Caco-2 (cell line): ENCODE measurements around the gene SGCD. TPM values are rescaled to one million over a fixed set of nuclear protein-coding genes. Genes with fewer than 3 reads are reported as not detected.

Experiments
- BruUV-seq: library from RNA; stranded (reverse); fragments of 400-500 nt; replicated peaks from 2 replicates; lab custom pipeline; 2021; lab: Mats Ljungman, UMichigan
- CTCF ChIA-PET: fragments of 300-600 bp; sonication (Branson Sonifier 250); formaldehyde crosslinking; loops from one replicate; lab custom pipeline; 2022; ENCODE audit warnings: antibody characterized with exemption; lab: Charles Lee
- POLR2A ChIA-PET: fragments of 300-600 bp; sonication (Branson Sonifier 250); formaldehyde crosslinking; loops from one replicate; lab custom pipeline; 2022; ENCODE audit warnings: antibody characterized with exemption; lab: Charles Lee
- DNase-seq, 2 experiments: peaks; one replicate each; pipeline versions ENCODE4 v3.0.0 to v3.0.0-alpha.2; 2020 to 2022
- H3K27me3 ChIP-seq: replicated peaks from 2 replicates; pipeline ENCODE4 v1.6.0; 2011; ENCODE audit warnings: low read length; ENCODE audit not compliant: control insufficient read depth, insufficient read depth
- H3K36me3 ChIP-seq: 2 replicates; pipeline ENCODE4 v1.5.1; 2011; ENCODE audit warnings: low read length; ENCODE audit not compliant: control insufficient read depth, insufficient read depth
- H3K4me1 ChIP-seq: fragments of 250-450 bp; sonication (Bioruptor Pico); 2 replicates; pipeline ENCODE4 v1.5.1; 2020; ENCODE audit warnings: mild to moderate bottlenecking
- H3K4me3 ChIP-seq: 2 replicates; pipeline ENCODE4 v1.5.1; 2011; ENCODE audit warnings: low read depth, mild to moderate bottlenecking, control low read depth, low read length
- H3K9me3 ChIP-seq: fragments of 250-450 bp; sonication (Bioruptor Pico); 2 replicates; pipeline ENCODE4 v1.5.1; 2020; ENCODE audit warnings: mild to moderate bottlenecking, moderate library complexity
- H3K27ac Mint-ChIP-seq: one replicate; pipeline ENCODE4 v1.8.0; 2022; ENCODE audit warnings: mixed read lengths; ENCODE audit not compliant: unreplicated experiment
- H3K27me3 Mint-ChIP-seq: one replicate; pipeline ENCODE4 v1.8.0; 2022; ENCODE audit warnings: mixed read lengths; ENCODE audit not compliant: insufficient read depth, unreplicated experiment
- H3K36me3 Mint-ChIP-seq: one replicate; pipeline ENCODE4 v1.8.0; 2022; ENCODE audit warnings: mild to moderate bottlenecking, mixed read lengths; ENCODE audit not compliant: insufficient read depth, unreplicated experiment
- H3K4me1 Mint-ChIP-seq: one replicate; pipeline ENCODE4 v1.8.0; 2022; ENCODE audit warnings: low read depth, mixed read lengths; ENCODE audit not compliant: unreplicated experiment
- H3K4me3 Mint-ChIP-seq: one replicate; pipeline ENCODE4 v1.8.0; 2022; ENCODE audit warnings: mild to moderate bottlenecking, moderate library complexity, mixed read lengths; ENCODE audit not compliant: unreplicated experiment
- H3K9me3 Mint-ChIP-seq: one replicate; pipeline ENCODE4 v1.8.0; 2022; ENCODE audit warnings: mixed read lengths; ENCODE audit not compliant: unreplicated experiment
- intact Hi-C: fragments of 100-400 bp; cut with micrococcal nuclease; formaldehyde crosslinking; loops from one replicate; pipeline ENCODE4 v1.10.0; 2022; ENCODE audit not compliant: unreplicated experiment
- total RNA-seq: library from RNA; stranded (reverse); gene quantifications from 2 replicates; pipeline ENCODE4 v1.2.3, GENCODE V29; 2022
- TF ChIP-seq, protein P1 (sequence below), 2 experiments: fragments of 200-600 bp in 1 of 2; IDR thresholded peaks; 1 replicate in 1 of 2; 2 replicates in 1 of 2; pipeline versions ENCODE4 v1.5.1 to v1.8.0; 2011 to 2022; ENCODE audit warnings: antibody characterized with exemption in 1 of 2, control low read depth in 1 of 2, inconsistent platforms in 1 of 2, low read depth in 1 of 2, low read length in 1 of 2, mild to moderate bottlenecking in 1 of 2, moderate library complexity in 1 of 2; ENCODE audit not compliant: insufficient read depth in 1 of 2, severe bottlenecking in 1 of 2, unreplicated experiment in 1 of 2

The SGCD gene
- total RNA-seq, 1 experiment from 2014 or later, result 0.20 TPM

DNA sequence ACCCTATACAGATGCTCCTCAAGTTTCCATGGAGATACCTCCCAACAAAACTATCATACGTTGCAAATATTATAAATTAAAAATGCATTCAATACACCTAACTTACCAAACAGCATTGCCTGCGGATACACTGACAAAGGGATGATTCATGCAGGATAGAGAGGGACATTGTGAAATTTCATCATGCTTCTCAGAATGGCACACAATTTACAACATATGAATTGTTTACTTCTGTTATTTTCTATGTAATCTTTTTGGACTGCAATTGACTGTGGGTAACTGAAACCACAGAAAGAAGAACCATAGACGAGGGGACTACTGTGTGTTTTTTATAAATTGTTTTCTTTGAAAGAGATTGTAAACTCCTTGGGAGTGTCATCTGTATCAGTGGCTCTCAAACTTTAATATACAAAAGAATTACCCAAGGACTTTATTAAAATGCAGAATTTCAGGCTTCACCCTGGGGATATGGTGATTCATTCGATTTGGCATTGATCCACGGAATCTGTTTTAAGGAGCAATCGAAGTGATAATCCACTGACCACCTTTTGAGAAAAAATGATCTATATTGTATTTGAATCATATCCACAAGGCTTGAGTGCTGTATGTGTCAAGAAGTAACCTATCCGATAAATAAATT is 146.4 kb downstream of the SGCD start:
- H3K27ac Mint-ChIP-seq, result no peak overlapping the region
- H3K4me1 ChIP-seq, result no peaks in the 10 kb centered on the region
- CTCF ChIA-PET, result no interaction called here

DNA sequence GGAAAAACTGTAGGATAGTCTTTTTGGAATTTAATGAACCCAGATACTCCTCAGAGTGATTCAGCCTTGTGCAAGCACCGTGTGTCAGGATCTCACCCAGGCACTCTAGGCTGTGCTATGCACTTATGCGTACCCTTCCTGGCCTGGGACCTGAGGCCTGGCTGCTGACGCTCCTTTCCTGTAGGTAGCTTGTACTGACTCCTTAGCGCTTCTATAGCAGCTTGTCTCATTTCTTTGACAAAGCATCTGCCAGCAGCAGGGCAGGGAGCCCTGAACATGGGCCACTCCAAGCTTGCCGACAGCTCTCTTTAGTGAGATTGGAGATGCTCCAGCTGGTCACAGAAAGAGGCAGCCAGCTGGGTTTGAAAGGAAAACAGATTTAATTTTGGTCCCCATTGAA is 147.3 kb downstream of the SGCD start:
- H3K36me3 Mint-ChIP-seq, result no peaks in the 10 kb centered on the region
- POLR2A ChIA-PET, result no interaction called here
- TF ChIP-seq, protein P1, sequence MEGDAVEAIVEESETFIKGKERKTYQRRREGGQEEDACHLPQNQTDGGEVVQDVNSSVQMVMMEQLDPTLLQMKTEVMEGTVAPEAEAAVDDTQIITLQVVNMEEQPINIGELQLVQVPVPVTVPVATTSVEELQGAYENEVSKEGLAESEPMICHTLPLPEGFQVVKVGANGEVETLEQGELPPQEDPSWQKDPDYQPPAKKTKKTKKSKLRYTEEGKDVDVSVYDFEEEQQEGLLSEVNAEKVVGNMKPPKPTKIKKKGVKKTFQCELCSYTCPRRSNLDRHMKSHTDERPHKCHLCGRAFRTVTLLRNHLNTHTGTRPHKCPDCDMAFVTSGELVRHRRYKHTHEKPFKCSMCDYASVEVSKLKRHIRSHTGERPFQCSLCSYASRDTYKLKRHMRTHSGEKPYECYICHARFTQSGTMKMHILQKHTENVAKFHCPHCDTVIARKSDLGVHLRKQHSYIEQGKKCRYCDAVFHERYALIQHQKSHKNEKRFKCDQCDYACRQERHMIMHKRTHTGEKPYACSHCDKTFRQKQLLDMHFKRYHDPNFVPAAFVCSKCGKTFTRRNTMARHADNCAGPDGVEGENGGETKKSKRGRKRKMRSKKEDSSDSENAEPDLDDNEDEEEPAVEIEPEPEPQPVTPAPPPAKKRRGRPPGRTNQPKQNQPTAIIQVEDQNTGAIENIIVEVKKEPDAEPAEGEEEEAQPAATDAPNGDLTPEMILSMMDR (IDR thresholded peaks at IDR 0.05; ENCODE audit: insufficient read depth in 1 of 2, low read depth in 1 of 2, low read length in 1 of 2, severe bottlenecking in 1 of 2, unreplicated experiment in 1 of 2), result no peak
- no peaks in the 10 kb centered on the region for H3K9me3 ChIP-seq
- no peaks in the 10 kb centered on the region for H3K9me3 Mint-ChIP-seq
- H3K36me3 ChIP-seq, result no peaks in the 10 kb centered on the region
- DNase-seq, result no peak
- CTCF ChIA-PET, result no interaction called here
- H3K4me3 Mint-ChIP-seq, result no peak overlapping the region
- no peaks in the 10 kb centered on the region for H3K27me3 ChIP-seq
- intact Hi-C loops, result no loop called here
- H3K27me3 Mint-ChIP-seq, result no peaks in the 10 kb centered on the region
- H3K4me1 ChIP-seq, result no peaks in the 10 kb centered on the region
- no peak overlapping the region for H3K4me3 ChIP-seq
- H3K27ac Mint-ChIP-seq, result no peak overlapping the region
- BruUV-seq, result no TSS peak
- H3K4me1 Mint-ChIP-seq, result no peaks in the 10 kb centered on the region

More for the DNA sequence above, 146.4 kb downstream of the SGCD start:
- intact Hi-C loops, result no loop called here
- Histone ChIP-seq H3K36me3 (no peaks in the 10 kb centered on the region), H3K27me3 (no peaks in the 10 kb centered on the region), H3K9me3 (no peaks in the 10 kb centered on the region), H3K4me3 (no peak overlapping the region)
- no peak for DNase-seq
- Mint-ChIP-seq H3K36me3 (no peaks in the 10 kb centered on the region), H3K4me3 (no peak overlapping the region), H3K9me3 (no peaks in the 10 kb centered on the region), H3K4me1 (no peaks in the 10 kb centered on the region), H3K27me3 (no peaks in the 10 kb centered on the region)
- BruUV-seq, result no TSS peak
- TF ChIP-seq, protein P1 (IDR thresholded peaks at IDR 0.05; ENCODE audit: insufficient read depth in 1 of 2, low read depth in 1 of 2, low read length in 1 of 2, severe bottlenecking in 1 of 2, unreplicated experiment in 1 of 2), result no peak
- POLR2A ChIA-PET, result no interaction called here

DNA sequence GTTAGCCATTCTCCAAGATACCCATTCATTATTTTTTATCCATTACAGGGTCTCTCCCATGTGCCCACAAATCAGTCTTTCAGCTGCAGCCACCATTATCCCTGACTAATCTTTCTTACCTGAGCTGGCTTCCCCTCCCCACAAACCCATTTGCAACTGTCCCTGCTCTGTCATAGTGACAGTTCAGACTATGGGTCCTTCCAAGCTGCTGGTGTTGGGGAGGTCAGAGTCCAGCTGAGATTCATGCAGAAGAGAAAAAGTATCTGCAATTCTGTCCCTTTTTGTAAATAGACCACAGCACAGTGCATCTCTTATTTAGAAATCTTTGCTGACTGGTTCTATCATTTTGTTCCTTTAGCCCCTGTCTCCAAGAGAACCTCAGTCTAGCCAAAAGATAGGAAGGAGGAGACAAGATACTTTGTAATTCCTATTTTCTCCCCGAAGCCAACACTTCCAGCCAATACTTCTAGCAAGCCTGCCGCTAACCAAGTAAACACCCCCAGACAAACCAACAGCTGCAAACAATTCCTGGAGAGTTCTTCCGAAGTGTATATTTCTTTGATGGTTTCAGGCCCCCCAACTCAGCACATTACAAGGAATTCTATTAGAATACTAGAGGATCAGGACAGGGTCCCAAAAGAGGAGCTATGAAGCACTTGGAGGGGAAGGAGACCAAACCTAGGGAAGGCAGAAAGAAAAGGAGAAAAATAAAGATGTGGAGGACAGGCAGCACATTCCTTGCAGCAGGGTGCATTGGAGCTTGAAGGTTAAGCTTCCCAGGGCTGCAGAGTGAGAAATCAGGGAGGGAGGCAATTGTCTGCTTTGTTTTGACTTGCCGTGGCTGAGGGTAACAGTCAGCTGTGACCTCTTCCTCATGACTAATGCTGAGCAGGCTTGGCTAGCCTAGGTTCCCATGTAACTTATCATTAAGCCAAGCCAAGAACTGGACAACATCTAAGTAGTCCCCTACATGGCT is 148.5 kb downstream of the SGCD start:
- Mint-ChIP-seq H3K4me3 (no peak overlapping the region), H3K27me3 (no peaks in the 10 kb centered on the region)
- CTCF ChIA-PET, result no interaction called here

More for the DNA sequence above, 148.5 kb downstream of the SGCD start:
- no peaks in the 10 kb centered on the region for H3K27me3 ChIP-seq
- H3K4me3 ChIP-seq, result no peak overlapping the region
- H3K36me3 ChIP-seq, result no peaks in the 10 kb centered on the region
- H3K9me3 ChIP-seq, result no peaks in the 10 kb centered on the region
- H3K4me1 ChIP-seq, result no peaks in the 10 kb centered on the region
- POLR2A ChIA-PET, result no interaction called here
- Mint-ChIP-seq H3K36me3 (no peaks in the 10 kb centered on the region), H3K27ac (no peak overlapping the region), H3K4me1 (no peaks in the 10 kb centered on the region), H3K9me3 (no peaks in the 10 kb centered on the region)
- TF ChIP-seq, protein P1 (IDR thresholded peaks at IDR 0.05; ENCODE audit: insufficient read depth in 1 of 2, low read depth in 1 of 2, low read length in 1 of 2, severe bottlenecking in 1 of 2, unreplicated experiment in 1 of 2), result no peak
- BruUV-seq, result no TSS peak
- DNase-seq, result no peak
- intact Hi-C loops, result no loop called here
